K562 (cell line): ENCODE measurements around the gene WFIKKN2. TPM values are rescaled to one million over a fixed set of nuclear protein-coding genes. Genes with fewer than 3 reads are reported as not detected.

Experiments
- ADNP ChIP-seq: fragments of 200-800 bp; sonication (Bioruptor generic); IDR thresholded peaks from 2 replicates; pipeline ENCODE4 v1.6.1; 2016; ENCODE audit warnings: missing genetic modification characterization, missing compliant biosample characterization
- CEBPB ChIP-seq: fragments of 450-650 bp; IDR thresholded peaks from 2 replicates; pipeline ENCODE4 v1.6.1; 2016; ENCODE audit warnings: missing genetic modification characterization, missing compliant biosample characterization
- CSDE1 ChIP-seq, 2 experiments: fragments of 450-650 bp; IDR thresholded peaks; 2 replicates each; pipeline ENCODE4 v1.6.1; 2016; ENCODE audit warnings: mild to moderate bottlenecking in 1 of 2
- E2F4 ChIP-seq: sonication (generic); formaldehyde crosslinking; IDR thresholded peaks from 2 replicates; pipeline ENCODE4 v1.8.0; 2022; ENCODE audit warnings: mild to moderate bottlenecking, low read depth, missing genetic modification reagents
- FOXJ2 ChIP-seq: fragments of 200-800 bp; sonication (Bioruptor generic); IDR thresholded peaks from 2 replicates; pipeline ENCODE4 v1.6.1; 2016; ENCODE audit warnings: missing genetic modification characterization, missing compliant biosample characterization
- FOXM1 ChIP-seq, 2 experiments: fragments of 450-650 bp in 1 of 2; sonication (generic) in 1 of 2; formaldehyde crosslinking in 1 of 2; IDR thresholded peaks; 2 replicates each; pipeline versions ENCODE4 v1.6.1 to v1.9.0; 2017 to 2022; ENCODE audit warnings: low read depth in 2 of 2, mild to moderate bottlenecking in 2 of 2, missing genetic modification reagents in 1 of 2, moderate library complexity in 1 of 2
- HLTF ChIP-seq: fragments of 450-650 bp; IDR thresholded peaks from 2 replicates; pipeline ENCODE4 v1.6.1; 2016
- HNRNPH1 ChIP-seq: fragments of 200-400 bp; formaldehyde crosslinking; optimal IDR thresholded peaks from 2 replicates; pipeline ENCODE3; 2017; ENCODE audit warnings: low read depth, mild to moderate bottlenecking, low read length, moderate library complexity
- HNRNPL ChIP-seq: fragments of 200-400 bp; formaldehyde crosslinking; IDR thresholded peaks from 2 replicates; pipeline ENCODE4 v1.6.1; 2017; ENCODE audit warnings: low read depth, mild to moderate bottlenecking, low read length
- IFI16 ChIP-seq: fragments of 250-450 bp; sonication (Bioruptor Pico); IDR thresholded peaks from 2 replicates; pipeline ENCODE4 v2.1.2; 2022; ENCODE audit warnings: mild to moderate bottlenecking, inconsistent platforms
- KLF13 ChIP-seq: fragments of 450-650 bp; IDR thresholded peaks from 2 replicates; pipeline ENCODE4 v1.6.1; 2016; ENCODE audit warnings: missing genetic modification characterization, low read depth, mild to moderate bottlenecking, missing compliant biosample characterization, moderate library complexity, borderline replicate concordance
- MAFG ChIP-seq: fragments of 450-650 bp; conservative IDR thresholded peaks from 2 replicates; pipeline ENCODE4 v1.6.1; 2016; ENCODE audit warnings: missing genetic modification characterization, missing compliant biosample characterization
- MXD1 ChIP-seq: fragments of 250-450 bp; sonication (Bioruptor Pico); IDR thresholded peaks from 2 replicates; pipeline ENCODE4 v1.8.0; 2021; ENCODE audit warnings: borderline replicate concordance, mild to moderate bottlenecking, moderate library complexity; ENCODE audit not compliant: poor library complexity, severe bottlenecking
- NFYB ChIP-seq: IDR thresholded peaks from 2 replicates; pipeline ENCODE4 v1.6.1; 2011; ENCODE audit warnings: mild to moderate bottlenecking, moderate library complexity; ENCODE audit not compliant: insufficient read length; ENCODE audit errors: extremely low read depth
- RNF2 ChIP-seq: sonication (generic); IDR thresholded peaks from 2 replicates; pipeline ENCODE4 v1.6.1; 2016
- SAP30 ChIP-seq: fragments of 200-600 bp; sonication (generic); IDR thresholded peaks from 2 replicates; pipeline ENCODE4 v1.6.1; 2012; ENCODE audit warnings: borderline replicate concordance, low read depth, mild to moderate bottlenecking, moderate library complexity, low read length, control low read depth, inconsistent platforms; ENCODE audit not compliant: insufficient read depth, poor library complexity, severe bottlenecking
- polyA plus RNA-seq, 8 experiments: library from polyadenylated mRNA; depleted of rRNA in 4 of 8; stranded (reverse) in 5 of 8; unstranded in 3 of 8; fragments of >200 nt; fragmentation: Nextera tagmentation in 2 of 8; fragmentation: Illumina TruSeq in 1 of 8; extraction: Ambion mirVana in 2 of 8; extraction: Trizol in 1 of 8; gene quantifications; 2 replicates each; pipeline versions ENCODE4 v1.2.1 to v1.2.3, GENCODE V29; 2011 to 2014; ENCODE audit warnings: inconsistent platforms in 1 of 8, missing spikeins in 1 of 8
- total RNA-seq, 7 experiments: library from RNA; depleted of rRNA in 6 of 7; stranded (reverse); fragments of >200 nt in 6 of 7; fragmentation: Illumina TruSeq in 2 of 7; extraction: Trizol in 2 of 7; gene quantifications; 2 replicates each; pipeline versions ENCODE4 v1.2.1 to v1.2.3, GENCODE V29; 2011 to 2021; ENCODE audit warnings: low replicate concordance in 1 of 7
- TF ChIP-seq, protein P1 (sequence below): fragments of 450-650 bp; formaldehyde crosslinking; IDR thresholded peaks from 2 replicates; pipeline ENCODE4 v1.4.0; 2020; ENCODE audit warnings: mild to moderate bottlenecking, moderate library complexity
- TF ChIP-seq, protein P2 (sequence below), 3 experiments: fragments of 200-800 bp in 1 of 3; fragments of 250-450 bp in 1 of 3; fragments of 450-650 bp in 1 of 3; sonication (Bioruptor Pico) in 1 of 3; sonication (Bioruptor generic) in 1 of 3; formaldehyde crosslinking in 1 of 3; IDR thresholded peaks; 2 replicates each; pipeline versions ENCODE4 v1.6.1 to v1.8.0; 2016 to 2022; ENCODE audit warnings: mild to moderate bottlenecking in 2 of 3, missing genetic modification characterization in 2 of 3, missing compliant biosample characterization in 1 of 3, moderate library complexity in 1 of 3

WFIKKN2 gene
- total and polyA plus RNA-seq, 9 of the 15 experiments (the other 6 are each of a cell fraction or from before 2014, with no cell fraction given): 0.07 TPM; not detected in 8

- no peak for TF ChIP-seq FOXJ2
- TF ChIP-seq HNRNPH1: no peak
- TF ChIP-seq CEBPB (tag): no peak
- TF ChIP-seq, protein P1, sequence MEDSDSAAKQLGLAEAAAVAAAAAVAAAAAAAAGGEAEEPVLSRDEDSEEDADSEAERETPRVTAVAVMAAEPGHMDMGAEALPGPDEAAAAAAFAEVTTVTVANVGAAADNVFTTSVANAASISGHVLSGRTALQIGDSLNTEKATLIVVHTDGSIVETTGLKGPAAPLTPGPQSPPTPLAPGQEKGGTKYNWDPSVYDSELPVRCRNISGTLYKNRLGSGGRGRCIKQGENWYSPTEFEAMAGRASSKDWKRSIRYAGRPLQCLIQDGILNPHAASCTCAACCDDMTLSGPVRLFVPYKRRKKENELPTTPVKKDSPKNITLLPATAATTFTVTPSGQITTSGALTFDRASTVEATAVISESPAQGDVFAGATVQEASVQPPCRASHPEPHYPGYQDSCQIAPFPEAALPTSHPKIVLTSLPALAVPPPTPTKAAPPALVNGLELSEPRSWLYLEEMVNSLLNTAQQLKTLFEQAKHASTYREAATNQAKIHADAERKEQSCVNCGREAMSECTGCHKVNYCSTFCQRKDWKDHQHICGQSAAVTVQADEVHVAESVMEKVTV (CRISPR knock-in tag): no peak
- peak; percentile 40 for TF ChIP-seq SAP30
- TF ChIP-seq CSDE1 (IDR thresholded peaks at IDR 0.05): peak in 1 of 2 experiments; percentile 67; a peak in 2 of 4 replicates
- no peak for TF ChIP-seq KLF13 (tag)
- peak; percentile 99 for TF ChIP-seq NFYB
- TF ChIP-seq HLTF: peak; percentile 82; the same call in 1 of the 2 replicates
- no peak for TF ChIP-seq HNRNPL
- TF ChIP-seq ADNP: no peak
- TF ChIP-seq, protein P2, sequence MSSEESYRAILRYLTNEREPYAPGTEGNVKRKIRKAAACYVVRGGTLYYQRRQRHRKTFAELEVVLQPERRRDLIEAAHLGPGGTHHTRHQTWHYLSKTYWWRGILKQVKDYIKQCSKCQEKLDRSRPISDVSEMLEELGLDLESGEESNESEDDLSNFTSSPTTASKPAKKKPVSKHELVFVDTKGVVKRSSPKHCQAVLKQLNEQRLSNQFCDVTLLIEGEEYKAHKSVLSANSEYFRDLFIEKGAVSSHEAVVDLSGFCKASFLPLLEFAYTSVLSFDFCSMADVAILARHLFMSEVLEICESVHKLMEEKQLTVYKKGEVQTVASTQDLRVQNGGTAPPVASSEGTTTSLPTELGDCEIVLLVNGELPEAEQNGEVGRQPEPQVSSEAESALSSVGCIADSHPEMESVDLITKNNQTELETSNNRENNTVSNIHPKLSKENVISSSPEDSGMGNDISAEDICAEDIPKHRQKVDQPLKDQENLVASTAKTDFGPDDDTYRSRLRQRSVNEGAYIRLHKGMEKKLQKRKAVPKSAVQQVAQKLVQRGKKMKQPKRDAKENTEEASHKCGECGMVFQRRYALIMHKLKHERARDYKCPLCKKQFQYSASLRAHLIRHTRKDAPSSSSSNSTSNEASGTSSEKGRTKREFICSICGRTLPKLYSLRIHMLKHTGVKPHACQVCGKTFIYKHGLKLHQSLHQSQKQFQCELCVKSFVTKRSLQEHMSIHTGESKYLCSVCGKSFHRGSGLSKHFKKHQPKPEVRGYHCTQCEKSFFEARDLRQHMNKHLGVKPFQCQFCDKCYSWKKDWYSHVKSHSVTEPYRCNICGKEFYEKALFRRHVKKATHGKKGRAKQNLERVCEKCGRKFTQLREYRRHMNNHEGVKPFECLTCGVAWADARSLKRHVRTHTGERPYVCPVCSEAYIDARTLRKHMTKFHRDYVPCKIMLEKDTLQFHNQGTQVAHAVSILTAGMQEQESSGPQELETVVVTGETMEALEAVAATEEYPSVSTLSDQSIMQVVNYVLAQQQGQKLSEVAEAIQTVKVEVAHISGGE (CRISPR knock-in tag; IDR thresholded peaks at IDR 0.05): peak in 2 of 3 experiments; percentile 33 to 43; a peak in 3 of 6 replicates
- TF ChIP-seq MXD1 (CRISPR knock-in tag): no peak
- TF ChIP-seq IFI16 (CRISPR knock-in tag): no peak
- 0 out of 2 replicates have a peak, but pooled peaks have one; percentile 48 for TF ChIP-seq E2F4 (CRISPR knock-in tag)
- no peak for TF ChIP-seq MAFG (tag)
- TF ChIP-seq RNF2: peak; percentile 42; the same call in 1 of the 2 replicates
- no peak for TF ChIP-seq FOXM1 (IDR thresholded peaks at IDR 0.05; ENCODE audit: low read depth)
- peak; percentile 15; the same call in 1 of the 2 replicates for TF ChIP-seq FOXM1 (CRISPR knock-in tag; IDR thresholded peaks at IDR 0.05; ENCODE audit: low read depth)
These were observed 32.2 kb downstream of the WFIKKN2 start (continued) for GRCh38 chr17:50867363-50868139.
